Measurements from ENCODE around the gene C1orf226. TPM values are rescaled to one million over a fixed set of nuclear protein-coding genes. Genes with fewer than 3 reads are reported as not detected.

The C1orf226 gene
- total and polyA plus RNA-seq, 9 of the 15 experiments (the other 6 are each of a cell fraction or from before 2014, with no cell fraction given), result 0.10 to 1.4 (median 0.47) TPM

GRCh38 chr1:162386292-162387225, 5.0 kb downstream of the C1orf226 start (continued):
- no peak for TF ChIP-seq ZNF140 (CRISPR knock-in tag; IDR thresholded peaks at IDR 0.05)
- TF ChIP-seq ZNF408 (CRISPR knock-in tag; IDR thresholded peaks at IDR 0.05; ENCODE audit: low read depth), result no peak
- no peak for TF ChIP-seq SMAD2 (IDR thresholded peaks at IDR 0.05; ENCODE audit: low read depth, low read length)
- peak; percentile 79 for TF ChIP-seq JUND (IDR thresholded peaks at IDR 0.05; ENCODE audit: borderline replicate concordance, low read depth, low read length)
- TF ChIP-seq JUND (tag; IDR thresholded peaks at IDR 0.05; ENCODE audit: borderline replicate concordance, low read depth, low read length), result peak; percentile 31; the same call in 1 of the 3 replicates
- no peak for TF ChIP-seq ZNF518B (CRISPR knock-in tag; IDR thresholded peaks at IDR 0.05)
- TF ChIP-seq ILK (tag; IDR thresholded peaks at IDR 0.05; ENCODE audit: borderline replicate concordance, low read depth), result no peak
- TF ChIP-seq ZKSCAN3 (CRISPR knock-in tag; IDR thresholded peaks at IDR 0.05), result no peak
- peak; percentile 96 to 97 for TF ChIP-seq TRIM24 (IDR thresholded peaks at IDR 0.05)
- TF ChIP-seq SP1 (CRISPR knock-in tag; IDR thresholded peaks at IDR 0.05), result no peak
- TF ChIP-seq, protein P1, sequence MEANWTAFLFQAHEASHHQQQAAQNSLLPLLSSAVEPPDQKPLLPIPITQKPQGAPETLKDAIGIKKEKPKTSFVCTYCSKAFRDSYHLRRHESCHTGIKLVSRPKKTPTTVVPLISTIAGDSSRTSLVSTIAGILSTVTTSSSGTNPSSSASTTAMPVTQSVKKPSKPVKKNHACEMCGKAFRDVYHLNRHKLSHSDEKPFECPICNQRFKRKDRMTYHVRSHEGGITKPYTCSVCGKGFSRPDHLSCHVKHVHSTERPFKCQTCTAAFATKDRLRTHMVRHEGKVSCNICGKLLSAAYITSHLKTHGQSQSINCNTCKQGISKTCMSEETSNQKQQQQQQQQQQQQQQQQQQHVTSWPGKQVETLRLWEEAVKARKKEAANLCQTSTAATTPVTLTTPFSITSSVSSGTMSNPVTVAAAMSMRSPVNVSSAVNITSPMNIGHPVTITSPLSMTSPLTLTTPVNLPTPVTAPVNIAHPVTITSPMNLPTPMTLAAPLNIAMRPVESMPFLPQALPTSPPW (CRISPR knock-in tag; IDR thresholded peaks at IDR 0.05), result peak; percentile 64
- no peak for TF ChIP-seq BMI1 (IDR thresholded peaks at IDR 0.05; ENCODE audit: low read length)
- TF ChIP-seq NR3C1 (CRISPR knock-in tag; IDR thresholded peaks at IDR 0.05), result no peak
- TF ChIP-seq, protein P2, sequence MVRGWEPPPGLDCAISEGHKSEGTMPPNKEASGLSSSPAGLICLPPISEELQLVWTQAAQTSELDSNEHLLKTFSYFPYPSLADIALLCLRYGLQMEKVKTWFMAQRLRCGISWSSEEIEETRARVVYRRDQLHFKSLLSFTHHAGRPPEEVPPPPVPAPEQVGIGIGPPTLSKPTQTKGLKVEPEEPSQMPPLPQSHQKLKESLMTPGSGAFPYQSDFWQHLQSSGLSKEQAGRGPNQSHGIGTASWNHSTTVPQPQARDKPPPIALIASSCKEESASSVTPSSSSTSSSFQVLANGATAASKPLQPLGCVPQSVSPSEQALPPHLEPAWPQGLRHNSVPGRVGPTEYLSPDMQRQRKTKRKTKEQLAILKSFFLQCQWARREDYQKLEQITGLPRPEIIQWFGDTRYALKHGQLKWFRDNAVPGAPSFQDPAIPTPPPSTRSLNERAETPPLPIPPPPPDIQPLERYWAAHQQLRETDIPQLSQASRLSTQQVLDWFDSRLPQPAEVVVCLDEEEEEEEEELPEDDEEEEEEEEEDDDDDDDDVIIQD (CRISPR knock-in tag; IDR thresholded peaks at IDR 0.05), result no peak
- TF ChIP-seq LEF1 (IDR thresholded peaks at IDR 0.05), result peak; percentile 87; the same call in 1 of the 2 replicates
- TF ChIP-seq ZNF717 (CRISPR knock-in tag; IDR thresholded peaks at IDR 0.05), result no peak
- TF ChIP-seq SREBF2 (CRISPR knock-in tag; IDR thresholded peaks at IDR 0.05), result no peak
- TF ChIP-seq TCF7L2 (IDR thresholded peaks at IDR 0.05; ENCODE audit: low read depth, low read length), result no peak
- no peak for TF ChIP-seq OTX1 (CRISPR knock-in tag; IDR thresholded peaks at IDR 0.05)
- peak; percentile 79 for TF ChIP-seq ZKSCAN8 (CRISPR knock-in tag; IDR thresholded peaks at IDR 0.05)
- TF ChIP-seq GTF2F1 (IDR thresholded peaks at IDR 0.05; ENCODE audit: low read depth, low read length), result no peak
